NCI-H446 (cell line): ENCODE results near the gene RBL1.

Source experiments
- DNase-seq, 2 experiments: peaks; one replicate each; lab custom pipeline; 2025; lab: John Stamatoyannopoulos, UW

Gene RBL1

GRCh38 chr20:36950414-36951197 lies 145.2 kb downstream of the RBL1 start:
- peak in 1 of 2 experiments; percentile 8 for DNase-seq
